Testis (tissue), 3 donors: Measurements from ENCODE around the gene ACBD4. TPM values are rescaled to one million over a fixed set of nuclear protein-coding genes. Genes with fewer than 3 reads are reported as not detected.

Experiments
- DNase-seq: peaks from one replicate; pipeline ENCODE4 v3.0.0-alpha.2; 2019
- H3K27ac ChIP-seq, 2 donors: fragments of 200-600 bp; sonication (generic); one replicate each; pipeline ENCODE4 v1.5.1; 2019
- H3K27me3 ChIP-seq: fragments of 200-600 bp; sonication (generic); one replicate; pipeline ENCODE4 v1.5.1; 2019
- H3K36me3 ChIP-seq: fragments of 200-600 bp; sonication (generic); one replicate; pipeline ENCODE4 v1.5.1; 2017; ENCODE audit warnings: low read depth; ENCODE audit errors: missing control alignments
- H3K4me1 ChIP-seq: fragments of 200-600 bp; sonication (generic); one replicate; pipeline ENCODE4 v1.5.1; 2019
- H3K4me3 ChIP-seq, 2 donors: fragments of 200-600 bp; sonication (generic); one replicate each; pipeline ENCODE4 v1.5.1; 2017 to 2019
- H3K9me3 ChIP-seq: fragments of 200-600 bp; sonication (generic); one replicate; pipeline ENCODE4 v1.5.1; 2017
- CTCF ChIP-seq, 3 experiments: fragments of 450-650 bp in 2 of 3; fragments of 200-600 bp in 1 of 3; sonication (generic) in 1 of 3; IDR thresholded peaks; one replicate each; pipeline ENCODE4 v1.5.1; 2016 to 2019; ENCODE audit warnings: antibody characterized with exemption in 3 of 3, mild to moderate bottlenecking in 2 of 3, moderate library complexity in 1 of 3
- POLR2A ChIP-seq: fragments of 450-650 bp; IDR thresholded peaks from one replicate; pipeline ENCODE4 v1.6.1; 2017; ENCODE audit warnings: antibody characterized with exemption, mild to moderate bottlenecking, moderate library complexity
- WGBS, 2 donors: methylation state at CpG; one replicate each; pipeline ENCODE4 v1.1.5; 2018; 5-methylcytosine and 5-hydroxymethylcytosine counted together
- intact Hi-C: fragments of 100-400 bp; cut with DNase I; formaldehyde crosslinking; loops from one replicate; pipeline ENCODE4 v1.15.1; 2023; ENCODE audit warnings: low total_unique reads
- polyA plus RNA-seq: library from polyadenylated mRNA; stranded (reverse); fragments of 350-450 nt; fragmentation: Illumina TruSeq; extraction: RNeasy Lipid Tissue Mini Kit (QIAGEN cat#74804); gene quantifications from one replicate; pipeline ENCODE4 v1.2.3, GENCODE V29; 2014; ENCODE audit warnings: low read depth, low replicate concordance; ENCODE audit not compliant: insufficient read depth
- total RNA-seq, 2 donors: library from RNA; depleted of rRNA; stranded (reverse); fragments of >200 nt; gene quantifications; one replicate each; pipeline ENCODE4 v1.2.3, GENCODE V29; 2016

ACBD4 gene
- total and polyA plus RNA-seq, 3 donors from 2014 or later, result 7.5 to 9.1 (median 8.3) TPM

GRCh38 chr17:45104029-45104428, 31.5 kb upstream of the ACBD4 start:
- H3K36me3 ChIP-seq, result no peaks in the 10 kb centered on the region
- no peaks in the 10 kb centered on the region for H3K27me3 ChIP-seq
- H3K27ac ChIP-seq, result peak overlapping the region in 1 of 2 donors; percentile 77
- no peak overlapping the region for H3K4me3 ChIP-seq
- no peaks in the 10 kb centered on the region for H3K9me3 ChIP-seq
- DNase-seq, result no peak
- peaks cover 41% of the 10 kb centered on the region for H3K4me1 ChIP-seq
- TF ChIP-seq POLR2A (no peak), CTCF (IDR thresholded peaks at IDR 0.05) (no peak)
- intact Hi-C loops, result no loop called here
- WGBS, 2 donors, result 77 to 87% methylated on average over 6 to 8 of the region's 8 CpGs

- peak overlapping the region in 1 of 2 donors; percentile 77 for H3K27ac ChIP-seq
- no peaks in the 10 kb centered on the region for H3K27me3 ChIP-seq
- 84 to 88% methylated on average over 6 of the region's 6 CpGs for WGBS, 2 donors
- H3K4me3 ChIP-seq, result no peak overlapping the region
- H3K36me3 ChIP-seq, result no peaks in the 10 kb centered on the region
- H3K9me3 ChIP-seq, result no peaks in the 10 kb centered on the region
- peaks cover 43% of the 10 kb centered on the region for H3K4me1 ChIP-seq
- intact Hi-C loops, result no loop called here
- TF ChIP-seq POLR2A, result no peak
- no peak for TF ChIP-seq CTCF (IDR thresholded peaks at IDR 0.05)
- no peak for DNase-seq
Measured at GRCh38 chr17:45104497-45104896, 31.0 kb upstream of the ACBD4 start.

- Histone ChIP-seq H3K27me3 (no peaks in the 10 kb centered on the region), H3K9me3 (no peaks in the 10 kb centered on the region), H3K36me3 (no peaks in the 10 kb centered on the region), H3K27ac (peak overlapping the region in 1 of 2 donors; percentile 77), H3K4me3 (no peak overlapping the region), H3K4me1 (peaks cover 43% of the 10 kb centered on the region)
- intact Hi-C loops, result no loop called here
- DNase-seq, result no peak
- WGBS, 2 donors, result 80 to 81% methylated on average over 14 to 17 of the region's 17 CpGs
- TF ChIP-seq POLR2A (no peak), CTCF (IDR thresholded peaks at IDR 0.05) (no peak)
Measured at GRCh38 chr17:45104907-45105624, 30.4 kb upstream of the ACBD4 start.

GRCh38 chr17:45106096-45106495, 29.4 kb upstream of the ACBD4 start:
- intact Hi-C loops, result no loop called here
- Histone ChIP-seq H3K27me3 (no peaks in the 10 kb centered on the region), H3K4me3 (no peak overlapping the region), H3K4me1 (peaks cover 53% of the 10 kb centered on the region), H3K36me3 (no peaks in the 10 kb centered on the region), H3K27ac (peak overlapping the region in 1 of 2 donors; percentile 50), H3K9me3 (no peaks in the 10 kb centered on the region)
- WGBS, 2 donors, result 84 to 90% methylated on average over 5 of the region's 5 CpGs
- no peak for DNase-seq
- TF ChIP-seq POLR2A (no peak), CTCF (IDR thresholded peaks at IDR 0.05) (no peak)

- H3K4me3 ChIP-seq, result no peak overlapping the region
- H3K27me3 ChIP-seq, result no peaks in the 10 kb centered on the region
- TF ChIP-seq CTCF (IDR thresholded peaks at IDR 0.05), result no peak
- TF ChIP-seq POLR2A, result no peak
- intact Hi-C loops, result no loop called here
- peak overlapping the region in 1 of 2 donors; percentile 50 for H3K27ac ChIP-seq
- H3K36me3 ChIP-seq, result no peaks in the 10 kb centered on the region
- no peaks in the 10 kb centered on the region for H3K9me3 ChIP-seq
- no peak for DNase-seq
- 84 to 89% methylated on average over 5 of the region's 5 CpGs for WGBS, 2 donors
- H3K4me1 ChIP-seq, result peaks cover 57% of the 10 kb centered on the region
Measured at GRCh38 chr17:45106582-45106981, 28.9 kb upstream of the ACBD4 start.
